NCI-H2081 treated with DMSO at 0.1 percent for 48 hours (cell line): ENCODE measurements around the gene SLC9A2.
A peak's percentile ranks its signal among the peaks of the same experiment; 100 is the strongest.

Experiments used
- DNase-seq: peaks from one replicate; lab custom pipeline; 2025; lab: John Stamatoyannopoulos, UW

SLC9A2 gene

DNA sequence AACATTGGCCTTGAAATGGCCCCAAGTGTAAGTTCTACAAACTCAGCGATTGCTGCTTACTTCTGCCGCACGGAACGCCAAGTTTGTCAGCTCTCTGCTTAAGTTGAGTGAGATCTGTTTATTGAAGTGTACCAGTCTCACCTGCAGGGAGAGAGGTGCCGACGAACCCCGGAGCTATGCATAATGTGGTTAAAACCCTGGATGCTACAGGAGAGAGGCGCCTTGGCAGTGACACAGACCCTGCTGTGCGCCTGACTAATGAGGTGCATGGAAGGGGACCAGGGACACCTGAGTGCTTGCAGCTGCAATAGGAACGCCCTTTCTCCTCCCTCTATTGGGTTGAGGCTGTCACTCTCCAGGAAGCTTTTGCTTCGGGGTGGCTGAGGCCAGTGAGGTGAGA, 979 bp downstream of the SLC9A2 start:
- DNase-seq: peak; percentile 54

DNA sequence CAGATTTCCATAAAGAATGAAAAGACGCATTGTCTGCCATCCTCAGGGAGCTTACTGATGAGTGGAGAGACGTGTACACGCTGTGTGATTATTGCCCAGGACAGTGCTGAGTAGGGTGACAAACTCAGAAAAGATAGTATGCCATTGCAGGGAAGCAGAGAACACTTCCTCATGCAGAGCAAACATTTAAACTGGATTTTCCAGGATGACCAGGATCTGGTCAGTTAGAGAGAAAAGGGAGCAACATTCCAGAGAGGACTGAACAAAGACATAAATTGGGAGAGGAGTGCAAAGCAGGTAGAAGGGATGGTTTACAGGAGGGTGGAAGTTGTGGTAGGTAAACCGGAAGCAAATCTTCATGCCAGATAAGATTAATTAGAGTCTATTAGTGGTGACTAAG, 2.3 kb downstream of the SLC9A2 start:
- DNase-seq: no peak

- DNase-seq: no peak
Observed at GRCh38 chr2:102622646-102623045, 3.3 kb downstream of the SLC9A2 start.

- DNase-seq: no peak
Observed at GRCh38 chr2:102630458-102630857, 11.1 kb downstream of the SLC9A2 start.

- no peak for DNase-seq
Observed at GRCh38 chr2:102632380-102633175, 13.2 kb downstream of the SLC9A2 start.

DNA sequence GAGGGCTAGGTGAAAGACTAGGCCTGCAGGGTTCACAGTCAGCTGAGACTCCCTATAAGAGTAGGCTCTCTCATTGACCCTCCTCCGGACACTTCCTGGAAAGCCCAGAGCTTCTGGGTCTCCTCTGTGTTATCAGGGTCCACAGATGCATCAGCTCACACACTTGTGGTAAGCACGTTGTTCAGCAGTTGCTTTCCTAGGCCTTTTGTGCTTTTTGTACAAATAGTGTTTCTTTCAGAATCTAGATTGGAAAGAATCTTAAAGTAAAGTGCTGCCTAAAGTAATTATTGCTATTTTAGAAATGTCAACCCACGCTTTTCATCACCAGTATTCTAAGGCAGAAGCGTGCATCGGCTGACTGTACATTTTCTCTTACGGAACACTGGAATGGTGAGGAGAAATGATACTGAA, 15.5 kb downstream of the SLC9A2 start:
- no peak for DNase-seq

DNA sequence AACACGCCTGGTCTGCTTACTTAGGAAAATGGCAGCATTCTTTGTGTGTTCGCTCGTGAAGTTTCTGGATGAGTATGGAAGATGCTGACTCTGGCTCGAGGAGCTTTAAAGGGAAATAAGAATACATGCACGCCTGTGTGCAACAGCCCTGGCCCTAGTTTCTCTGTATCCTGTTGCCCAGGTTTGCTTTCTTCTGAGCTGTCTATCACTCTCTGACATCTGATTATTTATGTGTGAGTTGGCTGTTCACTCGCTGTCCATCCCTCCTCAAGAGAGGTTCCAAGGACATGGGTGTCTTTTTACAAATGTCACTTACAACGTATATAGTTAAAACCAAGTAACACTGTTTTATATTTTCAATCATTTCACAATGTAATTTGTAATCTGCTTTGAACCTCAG, 16.0 kb downstream of the SLC9A2 start:
- DNase-seq: no peak

DNA sequence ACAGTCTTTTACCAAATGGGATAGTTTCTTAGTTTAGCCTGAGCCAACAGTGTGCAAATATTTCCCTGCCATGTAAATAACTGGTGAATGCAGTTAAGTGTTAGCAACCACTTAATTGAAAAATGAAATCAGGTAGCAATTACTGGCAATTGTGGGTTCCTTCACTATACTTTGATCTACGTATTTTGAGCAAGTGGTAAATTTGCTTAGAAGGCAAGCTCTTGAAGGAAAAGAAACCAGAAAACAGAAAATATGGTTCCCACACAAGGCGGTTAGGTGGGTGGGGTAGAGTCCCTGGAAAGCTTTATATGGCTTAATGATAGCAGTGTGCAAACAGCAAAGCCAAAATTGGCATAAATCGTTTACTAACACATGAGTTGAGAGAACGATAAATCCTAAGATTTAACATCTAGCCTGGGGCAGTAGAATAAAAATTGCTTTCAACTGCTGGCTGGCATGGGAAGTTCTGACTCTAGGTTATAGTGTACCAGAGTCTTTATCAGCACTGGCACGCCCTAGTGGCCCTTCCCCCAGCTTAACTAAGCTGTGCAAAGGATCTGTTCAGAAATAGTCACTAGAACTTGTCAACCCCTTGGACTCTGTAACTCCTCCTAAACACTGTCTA, 17.0 kb downstream of the SLC9A2 start:
- DNase-seq: no peak

GRCh38 chr2:102637358-102637757, 18.0 kb downstream of the SLC9A2 start:
- no peak for DNase-seq

DNA sequence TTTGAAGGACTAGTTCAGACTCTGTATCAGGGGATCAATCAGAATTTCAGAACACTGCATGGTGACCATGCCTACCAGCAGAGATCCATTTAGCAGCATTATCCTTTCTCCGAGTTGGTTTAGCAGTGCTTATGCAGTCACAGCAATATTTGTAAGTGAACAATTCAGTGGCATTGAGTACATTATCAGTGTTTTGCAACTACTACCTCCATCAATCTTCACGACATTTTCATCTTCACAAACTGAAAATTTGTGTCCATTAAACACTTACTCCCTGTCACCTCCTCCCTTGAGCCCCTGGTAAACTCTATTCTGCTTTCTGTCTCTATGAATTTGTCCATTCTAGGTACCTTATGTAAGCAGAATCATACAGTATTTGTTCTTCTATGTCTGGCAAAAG, 20.1 kb downstream of the SLC9A2 start:
- no peak for DNase-seq

DNA sequence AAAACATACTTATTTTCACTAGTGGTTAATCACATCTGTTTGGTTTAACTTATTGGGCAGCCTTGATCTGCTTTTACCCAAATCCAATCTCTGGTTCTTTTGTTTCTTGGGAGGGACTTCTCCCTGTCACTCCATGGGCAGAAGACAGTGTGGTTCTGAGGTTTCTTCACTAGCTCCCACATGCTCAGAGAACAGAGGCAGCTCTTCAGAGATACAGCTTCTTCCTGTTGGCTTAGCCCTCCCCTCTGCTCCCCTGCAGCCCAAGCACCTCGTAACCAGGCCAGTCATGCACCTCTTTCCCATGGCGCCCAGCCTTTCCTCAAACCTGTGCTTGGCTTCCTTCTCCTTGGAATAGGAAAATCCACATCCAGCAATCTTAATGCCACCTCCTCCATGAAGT, 32.8 kb downstream of the SLC9A2 start:
- DNase-seq: no peak

- DNase-seq: no peak
Observed at GRCh38 chr2:102657770-102658169, 38.4 kb downstream of the SLC9A2 start.

DNA sequence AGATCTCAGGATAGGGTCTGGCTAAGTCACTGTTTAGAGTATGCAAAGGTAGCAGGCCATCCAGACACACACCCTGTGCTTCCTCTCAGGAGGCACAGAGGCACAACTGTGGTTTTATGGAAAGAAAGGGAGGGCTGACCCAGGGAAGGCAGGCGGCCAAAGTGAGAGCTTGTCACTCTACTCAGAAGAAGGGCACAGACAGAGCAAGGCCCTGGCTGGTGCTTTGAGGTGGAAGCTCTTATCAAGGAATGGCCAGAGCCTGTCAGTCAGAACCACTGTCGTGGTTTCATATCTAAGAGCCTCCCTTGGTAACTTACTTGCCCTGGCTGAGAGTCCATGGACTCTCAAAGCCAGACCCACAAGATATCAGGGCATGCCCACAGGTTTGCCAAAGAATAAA, 40.7 kb downstream of the SLC9A2 start:
- DNase-seq: no peak

- DNase-seq: no peak
Observed at GRCh38 chr2:102660574-102660973, 41.2 kb downstream of the SLC9A2 start.

GRCh38 chr2:102661846-102662245, 42.5 kb downstream of the SLC9A2 start:
- no peak for DNase-seq

- no peak for DNase-seq
Observed at GRCh38 chr2:102662833-102663232, 43.5 kb downstream of the SLC9A2 start.

- no peak for DNase-seq
Observed at GRCh38 chr2:102663381-102663780, 44.0 kb downstream of the SLC9A2 start.

- DNase-seq: no peak
Observed at GRCh38 chr2:102664471-102664909, 45.1 kb downstream of the SLC9A2 start.

DNA sequence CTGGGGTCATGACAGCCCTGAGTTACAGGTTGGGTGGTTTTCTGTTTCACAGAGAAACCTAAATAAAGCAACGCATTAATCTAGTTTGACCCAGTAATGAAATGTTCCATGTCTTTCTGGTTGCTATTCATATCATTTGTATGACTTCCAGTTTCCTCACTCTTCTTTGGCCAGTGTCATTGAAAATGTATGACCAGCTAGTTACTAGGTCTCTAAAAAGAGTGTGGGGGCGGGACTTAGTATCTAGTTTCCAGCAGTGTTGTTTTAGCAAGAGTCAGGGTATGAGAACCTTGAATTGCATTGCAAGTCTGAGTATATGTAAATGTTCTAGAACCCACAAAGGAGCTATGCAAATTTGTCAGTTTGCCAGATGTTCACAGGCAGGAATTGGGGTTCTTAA, 47.7 kb downstream of the SLC9A2 start:
- DNase-seq: no peak

- no peak for DNase-seq
Observed at GRCh38 chr2:102668171-102668570, 48.8 kb downstream of the SLC9A2 start.

- no peak for DNase-seq
Observed at GRCh38 chr2:102669401-102669800, 50.0 kb downstream of the SLC9A2 start.

DNA sequence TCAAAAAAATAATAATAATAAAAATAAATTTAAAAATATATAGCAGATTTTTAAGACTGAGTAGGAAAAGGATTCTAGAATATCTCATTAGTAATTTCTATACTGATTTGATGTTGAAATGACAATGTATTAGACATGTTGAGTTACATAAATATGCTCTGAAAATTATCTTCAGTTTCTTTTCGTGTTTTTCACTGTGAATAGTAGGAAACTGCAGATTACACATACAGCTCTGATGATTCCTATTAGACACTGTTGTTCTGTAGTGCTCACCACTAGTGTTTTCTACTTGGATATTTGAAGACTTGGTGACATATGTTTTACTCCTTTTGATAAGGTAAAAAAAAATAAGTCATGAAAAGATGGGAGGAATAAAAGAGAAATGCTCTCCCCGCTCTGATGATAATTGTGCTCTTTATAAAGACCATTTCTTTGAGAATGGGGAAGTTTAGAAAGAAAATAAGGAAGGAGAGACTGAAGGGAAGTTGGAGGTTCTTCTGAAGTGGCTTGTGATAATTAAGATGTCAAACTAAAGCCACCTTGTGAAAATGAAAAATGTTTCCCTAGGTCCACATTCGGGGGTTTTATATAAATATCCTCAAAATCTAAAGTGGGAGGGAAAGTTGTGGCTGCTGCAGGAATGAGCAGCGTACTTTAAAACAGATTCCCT, 52.9 kb downstream of the SLC9A2 start:
- no peak for DNase-seq

DNA sequence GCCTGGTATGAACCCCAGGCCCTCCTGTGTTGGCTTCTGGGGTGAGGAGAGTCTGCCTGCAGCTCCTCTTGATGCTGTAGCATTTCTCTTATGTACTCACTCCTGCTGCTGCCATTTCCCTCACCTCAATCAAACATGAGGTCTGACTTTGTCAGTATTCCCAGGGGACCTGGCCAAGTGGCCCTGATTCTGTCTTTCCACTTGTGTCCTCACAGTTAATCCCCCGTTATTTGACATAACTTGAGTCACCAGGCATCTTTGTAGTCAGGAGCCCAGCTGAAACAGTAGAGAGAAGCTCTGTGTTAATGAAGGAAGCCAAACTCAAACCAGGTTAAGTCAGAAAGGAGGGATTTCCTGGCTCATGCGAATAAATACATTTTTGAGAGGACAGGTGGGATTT, 55.0 kb downstream of the SLC9A2 start:
- no peak for DNase-seq
